OCI-LY3 (cell line): ENCODE results near the gene RIBC2.

Experiments
- CTCF ChIP-seq: fragments of 200-600, 300-600 bp; sonication (generic); IDR thresholded peaks from 2 replicates; pipeline ENCODE4 v1.5.1; 2014; ENCODE audit warnings: antibody characterized with exemption, low read length, low read depth
- EZH2phosphoT487 ChIP-seq: fragments of 200-600 bp; shearing (Covaris generic); IDR thresholded peaks from 2 replicates; pipeline ENCODE4 v1.6.1; 2018; ENCODE audit warnings: antibody characterized with exemption, mixed run types, low read depth

GRCh38 chr22:45399712-45400445 is 13.6 kb upstream of the RIBC2 start:
- TF ChIP-seq CTCF = no peak
- TF ChIP-seq EZH2phosphoT487 = no peak
